ENCODE results near the gene DCAF8L1. TPM values are rescaled to one million over a fixed set of nuclear protein-coding genes. Genes with fewer than 3 reads are reported as not detected.
"Not testable (repeated sequence)": the region's sequence is repeated elsewhere in the genome, so short reads cannot be mapped to it uniquely, and the experiment has no call there.

DCAF8L1 gene
- total and polyA plus RNA-seq, 2 donors from 2014 or later: not detected

- TF ChIP-seq CTCF (IDR thresholded peaks at IDR 0.05; ENCODE audit: borderline replicate concordance, extremely low read depth, insufficient read depth): no peak
- H3K4me1 ChIP-seq (ENCODE audit: control insufficient read depth in 2 of 3, insufficient read depth in 2 of 3, low read depth in 1 of 3, low read length in 3 of 3): no peaks in the 10 kb centered on the region
- FAIRE-seq: no peak
- no peak overlapping the region for H3K27ac ChIP-seq (ENCODE audit: low read depth in 2 of 2, low read length in 2 of 2)
- H3K9me3 ChIP-seq (ENCODE audit: control insufficient read depth in 2 of 3, insufficient read depth in 1 of 3, low read length in 3 of 3): no peaks in the 10 kb centered on the region
- intact Hi-C loops (cut with DNase I): no loop called here
- H3K9ac ChIP-seq (ENCODE audit: low read length in 3 of 3): no peak overlapping the region
- H3K27me3 ChIP-seq (ENCODE audit: control insufficient read depth, insufficient read depth, low read length): no peaks in the 10 kb centered on the region
- no peak for DNase-seq
- H3K36me3 ChIP-seq (ENCODE audit: control insufficient read depth in 2 of 3, insufficient read depth in 3 of 3, low read length in 3 of 3): no peaks in the 10 kb centered on the region
- H3K4me3 ChIP-seq (ENCODE audit: low read length in 3 of 3): no peak overlapping the region
Measured at GRCh38 chrX:27995611-27996010, 14.4 kb upstream of the DCAF8L1 start.

GRCh38 chrX:27987862-27988646, 6.8 kb upstream of the DCAF8L1 start:
- Histone ChIP-seq H3K9me3 (ENCODE audit: control insufficient read depth in 2 of 3, insufficient read depth in 1 of 3, low read length in 3 of 3) (no peaks in the 10 kb centered on the region), H3K9ac (ENCODE audit: low read length in 3 of 3) (no peak overlapping the region), H3K36me3 (ENCODE audit: control insufficient read depth in 2 of 3, insufficient read depth in 3 of 3, low read length in 3 of 3) (no peaks in the 10 kb centered on the region), H3K4me1 (ENCODE audit: control insufficient read depth in 2 of 3, insufficient read depth in 2 of 3, low read depth in 1 of 3, low read length in 3 of 3) (no peaks in the 10 kb centered on the region), H3K4me3 (ENCODE audit: low read length in 3 of 3) (no peak overlapping the region), H3K27me3 (ENCODE audit: control insufficient read depth, insufficient read depth, low read length) (no peaks in the 10 kb centered on the region), H3K27ac (ENCODE audit: low read depth in 2 of 2, low read length in 2 of 2) (no peak overlapping the region)
- intact Hi-C loops (cut with DNase I): no loop called here
- DNase-seq: no peak
- FAIRE-seq: no peak
- no peak for TF ChIP-seq CTCF (IDR thresholded peaks at IDR 0.05; ENCODE audit: borderline replicate concordance, extremely low read depth, insufficient read depth)

GRCh38 chrX:27976934-27977333, 4.3 kb downstream of the DCAF8L1 start:
- H3K4me1 ChIP-seq (ENCODE audit: control insufficient read depth in 2 of 3, insufficient read depth in 2 of 3, low read depth in 1 of 3, low read length in 3 of 3); H3K36me3 ChIP-seq (ENCODE audit: control insufficient read depth in 2 of 3, insufficient read depth in 3 of 3, low read length in 3 of 3); H3K27me3 ChIP-seq (ENCODE audit: control insufficient read depth, insufficient read depth, low read length); intact Hi-C loops (cut with DNase I); H3K9me3 ChIP-seq (ENCODE audit: control insufficient read depth in 2 of 3, insufficient read depth in 1 of 3, low read length in 3 of 3); FAIRE-seq; DNase-seq; H3K27ac ChIP-seq (ENCODE audit: low read depth in 2 of 2, low read length in 2 of 2); H3K4me3 ChIP-seq (ENCODE audit: low read length in 3 of 3); H3K9ac ChIP-seq (ENCODE audit: low read length in 3 of 3): not testable (repeated sequence)

- no peak for TF ChIP-seq CTCF (IDR thresholded peaks at IDR 0.05; ENCODE audit: borderline replicate concordance, extremely low read depth, insufficient read depth)
- no peaks in the 10 kb centered on the region for H3K4me1 ChIP-seq (ENCODE audit: control insufficient read depth in 2 of 3, insufficient read depth in 2 of 3, low read depth in 1 of 3, low read length in 3 of 3)
- H3K9ac ChIP-seq (ENCODE audit: low read length in 3 of 3): no peak overlapping the region
- H3K36me3 ChIP-seq (ENCODE audit: control insufficient read depth in 2 of 3, insufficient read depth in 3 of 3, low read length in 3 of 3): no peaks in the 10 kb centered on the region
- DNase-seq: peak in 1 of 5 donors; percentile 15
- no peaks in the 10 kb centered on the region for H3K27me3 ChIP-seq (ENCODE audit: control insufficient read depth, insufficient read depth, low read length)
- FAIRE-seq: no peak
- H3K9me3 ChIP-seq (ENCODE audit: control insufficient read depth in 2 of 3, insufficient read depth in 1 of 3, low read length in 3 of 3): no peaks in the 10 kb centered on the region
- H3K4me3 ChIP-seq (ENCODE audit: low read length in 3 of 3): no peak overlapping the region
- H3K27ac ChIP-seq (ENCODE audit: low read depth in 2 of 2, low read length in 2 of 2): no peak overlapping the region
- intact Hi-C loops (cut with DNase I): no loop called here
Measured at GRCh38 chrX:27976284-27976683, 5.0 kb downstream of the DCAF8L1 start.
